Smooth muscle cell (in vitro differentiated cells): ENCODE measurements around the gene CCL23. TPM values are rescaled to one million over a fixed set of nuclear protein-coding genes. Genes with fewer than 3 reads are reported as not detected.

Source experiments
- DNase-seq: peaks from one replicate; lab custom pipeline; 2025; ENCODE audit not compliant: unreplicated experiment; lab: John Stamatoyannopoulos, UW
- H2AFZ ChIP-seq: fragments of 200-600 bp; sonication (generic); 2 replicates; pipeline ENCODE4 v1.6.0; 2016; ENCODE audit warnings: antibody characterized with exemption, low read depth, mild to moderate bottlenecking
- H3F3A ChIP-seq: fragments of 200-600 bp; sonication (generic); 2 replicates; pipeline ENCODE4 v1.6.0; 2017; ENCODE audit warnings: antibody characterized with exemption, low read depth
- H3K27ac ChIP-seq: fragments of 200-600 bp; sonication (generic); 2 replicates; pipeline ENCODE4 v1.5.1; 2016; ENCODE audit warnings: low read depth, mild to moderate bottlenecking
- H3K27me3 ChIP-seq: fragments of 200-600 bp; sonication (generic); 2 replicates; pipeline ENCODE4 v1.6.1; 2016; ENCODE audit warnings: low read depth, mild to moderate bottlenecking
- H3K36me3 ChIP-seq: fragments of 200-600 bp; sonication (generic); 2 replicates; pipeline ENCODE4 v1.5.1; 2016; ENCODE audit warnings: low read depth
- H3K4me1 ChIP-seq: fragments of 200-600 bp; sonication (generic); 2 replicates; pipeline ENCODE4 v1.5.1; 2016; ENCODE audit warnings: low read depth
- H3K4me2 ChIP-seq: fragments of 200-600 bp; sonication (generic); 2 replicates; pipeline ENCODE4 v1.6.0; 2016; ENCODE audit warnings: mild to moderate bottlenecking
- H3K4me3 ChIP-seq: fragments of 200-600 bp; sonication (generic); 2 replicates; pipeline ENCODE4 v1.5.1; 2016; ENCODE audit warnings: mild to moderate bottlenecking
- H3K79me2 ChIP-seq: fragments of 200-600 bp; sonication (generic); 2 replicates; pipeline ENCODE4 v1.6.0; 2016; ENCODE audit warnings: low read depth, mild to moderate bottlenecking
- H3K9ac ChIP-seq: fragments of 200-600 bp; sonication (generic); 2 replicates; pipeline ENCODE4 v1.6.0; 2016; ENCODE audit warnings: low read depth
- H3K9me3 ChIP-seq: fragments of 200-600 bp; sonication (generic); replicated peaks from 2 replicates; pipeline ENCODE4 v1.5.1; 2016; ENCODE audit warnings: low read depth
- H4K20me1 ChIP-seq: fragments of 200-600 bp; sonication (generic); 2 replicates; pipeline ENCODE4 v1.6.0; 2016; ENCODE audit warnings: low read depth
- WGBS: methylation state at CpG from one replicate; pipeline ENCODE4 v1.1.7; 2016; ENCODE audit warnings: low lambda C conversion rate; 5-methylcytosine and 5-hydroxymethylcytosine counted together
- polyA plus RNA-seq: library from polyadenylated mRNA; unstranded; fragments of >200 nt; fragmentation: Nextera tagmentation; extraction: Ambion mirVana; gene quantifications from 2 replicates; pipeline ENCODE4 v1.2.1, GENCODE V29; 2016
- total RNA-seq: library from RNA; depleted of rRNA; stranded (reverse); fragments of >200 nt; gene quantifications from 2 replicates; pipeline ENCODE4 v1.2.3, GENCODE V29; 2014
- TF ChIP-seq, protein P1 (sequence below): fragments of 200-600 bp; sonication (generic); IDR thresholded peaks from 2 replicates; pipeline ENCODE4 v1.5.1; 2017; ENCODE audit warnings: borderline replicate concordance, mild to moderate bottlenecking, antibody characterized with exemption; ENCODE audit not compliant: insufficient read depth, poor library complexity, severe bottlenecking

CCL23 gene
- total and polyA plus RNA-seq, 2 experiments from 2014 or later = not detected

DNA sequence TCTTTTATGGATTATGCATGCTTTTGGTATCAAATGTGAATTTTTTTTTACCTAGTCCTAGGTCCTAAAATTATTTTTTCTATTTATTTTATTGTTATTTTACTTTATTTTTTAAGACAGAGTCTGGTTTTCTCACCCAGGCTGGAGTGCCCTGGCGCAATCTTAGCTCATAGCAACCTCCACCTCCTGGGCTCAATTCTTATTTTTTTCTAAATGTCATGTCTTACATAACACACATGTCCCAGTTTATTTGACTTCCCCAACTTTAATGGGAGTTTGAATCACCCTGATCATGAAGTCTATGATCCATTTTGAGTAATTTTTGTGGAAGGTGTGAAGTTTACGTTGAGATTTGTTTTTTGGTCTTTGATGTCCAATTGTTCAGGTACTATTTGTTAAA lies 43.0 kb upstream of the CCL23 start:
- Histone ChIP-seq H3K4me2 (no peak overlapping the region), H4K20me1 (no peaks in the 10 kb centered on the region), H3K9me3 (no peaks in the 10 kb centered on the region), H2AFZ (no peak overlapping the region), H3K27me3 (peaks cover 6% of the 10 kb centered on the region), H3F3A (no peaks in the 10 kb centered on the region), H3K36me3 (no peaks in the 10 kb centered on the region), H3K27ac (no peak overlapping the region), H3K4me1 (no peaks in the 10 kb centered on the region), H3K79me2 (no peaks in the 10 kb centered on the region), H3K4me3 (no peak overlapping the region), H3K9ac (no peak overlapping the region)
- WGBS = 67% methylated on average over 2 of the region's 2 CpGs
- DNase-seq = no peak
- TF ChIP-seq, protein P1, sequence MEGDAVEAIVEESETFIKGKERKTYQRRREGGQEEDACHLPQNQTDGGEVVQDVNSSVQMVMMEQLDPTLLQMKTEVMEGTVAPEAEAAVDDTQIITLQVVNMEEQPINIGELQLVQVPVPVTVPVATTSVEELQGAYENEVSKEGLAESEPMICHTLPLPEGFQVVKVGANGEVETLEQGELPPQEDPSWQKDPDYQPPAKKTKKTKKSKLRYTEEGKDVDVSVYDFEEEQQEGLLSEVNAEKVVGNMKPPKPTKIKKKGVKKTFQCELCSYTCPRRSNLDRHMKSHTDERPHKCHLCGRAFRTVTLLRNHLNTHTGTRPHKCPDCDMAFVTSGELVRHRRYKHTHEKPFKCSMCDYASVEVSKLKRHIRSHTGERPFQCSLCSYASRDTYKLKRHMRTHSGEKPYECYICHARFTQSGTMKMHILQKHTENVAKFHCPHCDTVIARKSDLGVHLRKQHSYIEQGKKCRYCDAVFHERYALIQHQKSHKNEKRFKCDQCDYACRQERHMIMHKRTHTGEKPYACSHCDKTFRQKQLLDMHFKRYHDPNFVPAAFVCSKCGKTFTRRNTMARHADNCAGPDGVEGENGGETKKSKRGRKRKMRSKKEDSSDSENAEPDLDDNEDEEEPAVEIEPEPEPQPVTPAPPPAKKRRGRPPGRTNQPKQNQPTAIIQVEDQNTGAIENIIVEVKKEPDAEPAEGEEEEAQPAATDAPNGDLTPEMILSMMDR = no peak

DNA sequence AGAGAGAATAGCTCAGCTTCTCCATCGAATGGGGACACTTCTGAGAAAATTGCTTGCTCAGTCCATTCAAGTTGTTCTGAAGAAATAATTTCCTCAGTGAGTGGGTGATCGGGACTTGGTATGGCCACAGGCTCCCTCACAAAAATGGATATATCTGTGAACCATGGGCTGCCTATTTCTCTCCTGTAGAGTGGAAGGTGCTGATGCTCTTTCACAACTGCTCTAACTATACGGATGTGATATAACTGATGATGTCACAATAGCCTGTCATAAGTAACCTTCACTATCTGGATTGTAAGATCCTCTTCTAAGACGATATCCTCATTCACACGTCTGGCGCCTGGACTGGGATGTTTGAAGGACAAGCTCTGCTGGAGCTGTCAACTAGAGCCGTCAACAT lies 41.6 kb upstream of the CCL23 start:
- no peak overlapping the region for H3K9ac ChIP-seq
- WGBS = 86% methylated on average over 7 of the region's 7 CpGs
- DNase-seq = no peak
- H3K4me2 ChIP-seq = no peak overlapping the region
- H3K9me3 ChIP-seq = no peaks in the 10 kb centered on the region
- H3K79me2 ChIP-seq = no peaks in the 10 kb centered on the region
- TF ChIP-seq, protein P1 = no peak
- H3K27ac ChIP-seq = no peak overlapping the region
- H3K4me1 ChIP-seq = no peaks in the 10 kb centered on the region
- no peaks in the 10 kb centered on the region for H4K20me1 ChIP-seq
- no peaks in the 10 kb centered on the region for H3K36me3 ChIP-seq
- no peaks in the 10 kb centered on the region for H3K27me3 ChIP-seq
- H2AFZ ChIP-seq = no peak overlapping the region
- no peak overlapping the region for H3K4me3 ChIP-seq
- no peaks in the 10 kb centered on the region for H3F3A ChIP-seq

DNA sequence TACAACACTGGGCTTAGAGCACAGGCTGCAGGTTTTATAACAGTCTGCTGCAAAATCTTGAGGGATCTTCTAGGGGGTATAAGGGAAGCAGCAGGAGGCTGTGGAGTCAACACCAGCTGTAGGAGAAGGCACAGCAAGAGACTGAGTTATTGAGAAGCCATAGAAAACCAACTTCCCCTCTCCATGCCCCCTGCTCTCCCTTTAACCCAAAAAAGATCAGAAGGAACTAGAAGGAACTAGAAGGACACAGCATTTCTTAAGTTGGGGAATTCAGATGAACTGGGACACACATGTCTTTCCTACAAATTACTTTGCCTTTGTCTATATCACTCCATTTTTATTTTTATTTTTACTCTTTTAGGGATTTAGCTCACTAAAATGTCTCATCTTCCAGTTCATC lies 40.1 kb upstream of the CCL23 start:
- H3K79me2 ChIP-seq = no peaks in the 10 kb centered on the region
- no peak overlapping the region for H2AFZ ChIP-seq
- no peak overlapping the region for H3K9ac ChIP-seq
- H3K27ac ChIP-seq = no peak overlapping the region
- H3K4me1 ChIP-seq = no peaks in the 10 kb centered on the region
- no peaks in the 10 kb centered on the region for H3K9me3 ChIP-seq
- no peaks in the 10 kb centered on the region for H4K20me1 ChIP-seq
- H3F3A ChIP-seq = no peaks in the 10 kb centered on the region
- no peaks in the 10 kb centered on the region for H3K36me3 ChIP-seq
- no peaks in the 10 kb centered on the region for H3K27me3 ChIP-seq
- TF ChIP-seq, protein P1 = no peak
- DNase-seq = no peak
- H3K4me2 ChIP-seq = no peak overlapping the region
- no peak overlapping the region for H3K4me3 ChIP-seq

DNA sequence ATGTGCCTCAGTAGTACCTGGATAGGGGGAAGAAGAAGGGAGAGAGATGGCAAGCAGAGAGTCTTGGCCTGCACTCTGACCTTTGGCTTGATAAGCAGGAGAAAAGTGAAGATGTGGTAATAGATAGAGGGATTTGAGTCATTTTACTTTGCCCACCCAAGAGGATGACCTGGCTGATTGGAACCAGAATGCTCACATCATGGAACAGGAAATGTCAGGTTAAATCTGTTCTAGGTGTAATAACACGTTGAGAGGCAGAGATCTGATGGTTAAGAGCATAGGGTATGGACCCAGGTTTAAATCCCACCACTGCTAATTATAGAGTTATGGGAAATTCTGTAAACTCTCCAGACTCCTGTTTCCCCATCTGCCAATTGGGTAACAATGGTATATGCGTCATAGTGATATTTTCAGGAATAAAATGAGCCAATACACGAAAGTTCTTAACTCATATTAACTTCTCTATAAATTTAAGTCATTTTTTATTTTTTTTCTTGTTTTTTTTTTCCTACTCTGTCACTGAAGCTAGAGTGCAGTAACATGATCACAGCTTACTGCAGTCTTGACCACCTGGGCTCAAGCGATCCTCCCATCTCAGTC lies 38.2 kb upstream of the CCL23 start:
- DNase-seq = no peak
- Histone ChIP-seq H3K9me3 (no peaks in the 10 kb centered on the region), H3K4me1 (no peaks in the 10 kb centered on the region), H2AFZ (no peak overlapping the region), H4K20me1 (no peaks in the 10 kb centered on the region), H3K27ac (no peak overlapping the region), H3F3A (no peaks in the 10 kb centered on the region), H3K4me3 (no peak overlapping the region), H3K27me3 (no peaks in the 10 kb centered on the region), H3K36me3 (no peaks in the 10 kb centered on the region), H3K79me2 (no peaks in the 10 kb centered on the region), H3K4me2 (no peak overlapping the region), H3K9ac (no peak overlapping the region)
- WGBS = 91% methylated on average over 4 of the region's 4 CpGs
- TF ChIP-seq, protein P1 = no peak
